HEK293 (cell line): ENCODE data around the gene HOXD1.

ENCODE experiments used
- CTCF ChIA-PET: fragments of 350-600 bp; formaldehyde crosslinking; extraction: SDS; loops from one replicate; lab custom pipeline; 2021; ENCODE audit warnings: antibody characterized with exemption; lab: Yijun Ruan, JAX
- POLR2A ChIA-PET: fragments of 300-600 bp; formaldehyde crosslinking; extraction: SDS; loops from one replicate; lab custom pipeline; 2020; ENCODE audit warnings: antibody characterized with exemption, inconsistent platforms; lab: Yijun Ruan, JAX
- H3K27ac ChIP-seq: fragments of 200-500 bp; sonication (Bioruptor generic); 2 replicates; pipeline ENCODE4 v1.5.1; 2014; ENCODE audit warnings: low read depth, low read length, control low read depth, inconsistent platforms; ENCODE audit errors: extremely low read depth
- H3K36me3 ChIP-seq, 2 experiments: fragments of 200-500 bp in 1 of 2; sonication (Bioruptor generic) in 1 of 2; 1 replicate in 1 of 2; 2 replicates in 1 of 2; pipeline ENCODE4 v1.5.1; 2014 to 2017; ENCODE audit warnings: inconsistent platforms in 2 of 2, low read length in 2 of 2; ENCODE audit not compliant: control insufficient read depth in 2 of 2, insufficient read depth in 1 of 2
- H3K4me1 ChIP-seq: fragments of 200-500 bp; sonication (Bioruptor generic); 2 replicates; pipeline ENCODE4 v1.5.1; 2014; ENCODE audit warnings: mild to moderate bottlenecking, low read length, inconsistent platforms; ENCODE audit not compliant: control insufficient read depth, insufficient read depth
- H3K4me3 ChIP-seq: 2 replicates; pipeline ENCODE4 v1.5.1; 2011; ENCODE audit warnings: low read depth, mild to moderate bottlenecking, control low read depth, low read length, moderate library complexity
- H3K9me3 ChIP-seq: fragments of 200-500 bp; sonication (Bioruptor generic); 2 replicates; pipeline ENCODE4 v1.5.1; 2014; ENCODE audit warnings: low read depth, low read length, inconsistent platforms; ENCODE audit not compliant: control insufficient read depth, insufficient read depth
- BCL11B ChIP-seq: fragments of 450-650 bp; formaldehyde crosslinking; IDR thresholded peaks from 2 replicates; pipeline ENCODE4 v1.5.1; 2016; ENCODE audit warnings: low read depth, missing biosample characterization, missing genetic modification characterization
- FEZF1 ChIP-seq: fragments of 450-650 bp; formaldehyde crosslinking; IDR thresholded peaks from 2 replicates; pipeline ENCODE4 v1.5.1; 2016; ENCODE audit warnings: missing biosample characterization, missing genetic modification characterization
- GFI1B ChIP-seq: fragments of 450-650 bp; formaldehyde crosslinking; IDR thresholded peaks from 2 replicates; pipeline ENCODE4 v1.5.1; 2016; ENCODE audit warnings: missing biosample characterization, missing genetic modification characterization
- GLI2 ChIP-seq: fragments of 450-650 bp; formaldehyde crosslinking; IDR thresholded peaks from 2 replicates; pipeline ENCODE4; 2017; ENCODE audit warnings: missing biosample characterization, missing genetic modification characterization, low read depth, borderline replicate concordance
- GLIS1 ChIP-seq: fragments of 450-650 bp; formaldehyde crosslinking; IDR thresholded peaks from 2 replicates; pipeline ENCODE4 v1.5.1; 2016; ENCODE audit warnings: missing biosample characterization, missing genetic modification characterization
- HOXD13 ChIP-seq: sonication (generic); formaldehyde crosslinking; IDR thresholded peaks from 2 replicates; pipeline ENCODE4 v1.8.0; 2022; ENCODE audit warnings: missing genetic modification reagents, borderline replicate concordance
- KLF10 ChIP-seq: fragments of 450-650 bp; IDR thresholded peaks from 2 replicates; pipeline ENCODE4 v1.5.1; 2018; ENCODE audit warnings: missing biosample characterization, mild to moderate bottlenecking, missing genetic modification characterization
- OSR2 ChIP-seq: fragments of 450-650 bp; formaldehyde crosslinking; IDR thresholded peaks from 2 replicates; pipeline ENCODE4 v1.5.1; 2016; ENCODE audit warnings: missing biosample characterization, missing genetic modification characterization
- SP2 ChIP-seq: fragments of 450-650 bp; formaldehyde crosslinking; IDR thresholded peaks from 2 replicates; pipeline ENCODE4 v1.5.1; 2016; ENCODE audit warnings: missing biosample characterization, missing genetic modification characterization
- SP7 ChIP-seq: fragments of 450-650 bp; formaldehyde crosslinking; IDR thresholded peaks from 2 replicates; pipeline ENCODE4 v1.5.1; 2016; ENCODE audit warnings: missing biosample characterization, missing genetic modification characterization
- TCF7L2 ChIP-seq: IDR thresholded peaks from 2 replicates; pipeline ENCODE4 v1.6.1; 2011; ENCODE audit warnings: low read depth, mild to moderate bottlenecking, inconsistent platforms, low read length, moderate library complexity, borderline replicate concordance
- WT1 ChIP-seq: fragments of 450-650 bp; formaldehyde crosslinking; IDR thresholded peaks from 2 replicates; pipeline ENCODE4 v1.5.1; 2016; ENCODE audit warnings: missing biosample characterization, missing genetic modification characterization
- ZEB2 ChIP-seq: fragments of 450-650 bp; formaldehyde crosslinking; IDR thresholded peaks from 2 replicates; pipeline ENCODE4 v1.5.1; 2016; ENCODE audit warnings: missing biosample characterization, missing genetic modification characterization
- ZFP3 ChIP-seq: fragments of 450-650 bp; formaldehyde crosslinking; IDR thresholded peaks from 2 replicates; pipeline ENCODE4 v1.5.1; 2016; ENCODE audit warnings: low read depth, missing biosample characterization, missing genetic modification characterization
- ZIC2 ChIP-seq: fragments of 450-650 bp; formaldehyde crosslinking; IDR thresholded peaks from 2 replicates; pipeline ENCODE4 v1.5.1; 2016; ENCODE audit warnings: missing biosample characterization, missing genetic modification characterization
- ZNF155 ChIP-seq: fragments of 450-650 bp; formaldehyde crosslinking; IDR thresholded peaks from 2 replicates; pipeline ENCODE4 v1.5.1; 2016; ENCODE audit warnings: missing biosample characterization, missing genetic modification characterization
- ZNF341 ChIP-seq: fragments of 450-650 bp; formaldehyde crosslinking; IDR thresholded peaks from 2 replicates; pipeline ENCODE4; 2016; ENCODE audit warnings: low read depth, missing biosample characterization, missing genetic modification characterization
- ZNF423 ChIP-seq: fragments of 450-650 bp; formaldehyde crosslinking; IDR thresholded peaks from 2 replicates; pipeline ENCODE4 v1.5.1; 2016; ENCODE audit warnings: missing biosample characterization, missing genetic modification characterization
- ZNF596 ChIP-seq: fragments of 450-650 bp; IDR thresholded peaks from 2 replicates; pipeline ENCODE4 v1.5.0; 2018; ENCODE audit warnings: missing biosample characterization, mild to moderate bottlenecking, missing genetic modification characterization, moderate library complexity
- ZNF660 ChIP-seq: fragments of 450-650 bp; IDR thresholded peaks from 2 replicates; pipeline ENCODE4 v1.5.1; 2018; ENCODE audit warnings: missing biosample characterization, mild to moderate bottlenecking, missing genetic modification characterization
- ZNF837 ChIP-seq: fragments of 450-650 bp; formaldehyde crosslinking; IDR thresholded peaks from 2 replicates; pipeline ENCODE4 v1.5.1; 2016; ENCODE audit warnings: missing biosample characterization, missing genetic modification characterization
- ZNF843 ChIP-seq: fragments of 450-650 bp; formaldehyde crosslinking; IDR thresholded peaks from 2 replicates; pipeline ENCODE4 v1.5.1; 2016; ENCODE audit warnings: missing biosample characterization, missing genetic modification characterization
- ZSCAN30 ChIP-seq: fragments of 450-650 bp; IDR thresholded peaks from 2 replicates; pipeline ENCODE4 v1.5.1; 2018; ENCODE audit warnings: missing biosample characterization, mild to moderate bottlenecking, missing genetic modification characterization, moderate library complexity
- TF ChIP-seq, protein P1 (sequence below): fragments of 450-650 bp; formaldehyde crosslinking; IDR thresholded peaks from 2 replicates; pipeline ENCODE4 v1.5.1; 2017; ENCODE audit warnings: missing biosample characterization, missing genetic modification characterization
- TF ChIP-seq, protein P2 (sequence below): IDR thresholded peaks from 2 replicates; pipeline ENCODE4 v1.6.1; 2011; ENCODE audit warnings: mild to moderate bottlenecking, low read depth, low read length, borderline replicate concordance
- TF ChIP-seq, protein P3 (sequence below): fragments of 450-650 bp; formaldehyde crosslinking; IDR thresholded peaks from 2 replicates; pipeline ENCODE4 v1.5.1; 2016; ENCODE audit warnings: missing biosample characterization, missing genetic modification characterization
- TF ChIP-seq, protein P4 (sequence below): fragments of 450-650 bp; formaldehyde crosslinking; IDR thresholded peaks from 2 replicates; pipeline ENCODE4 v1.5.1; 2017; ENCODE audit warnings: missing biosample characterization, missing genetic modification characterization
- TF ChIP-seq, protein P5 (sequence below): fragments of 450-650 bp; formaldehyde crosslinking; IDR thresholded peaks from 2 replicates; pipeline ENCODE4 v1.5.1; 2016; ENCODE audit warnings: missing biosample characterization, missing genetic modification characterization
- TF ChIP-seq, protein P6 (sequence below): fragments of 450-650 bp; formaldehyde crosslinking; IDR thresholded peaks from 2 replicates; pipeline ENCODE4 v1.5.1; 2016; ENCODE audit warnings: missing biosample characterization, missing genetic modification characterization

HOXD1 gene

DNA sequence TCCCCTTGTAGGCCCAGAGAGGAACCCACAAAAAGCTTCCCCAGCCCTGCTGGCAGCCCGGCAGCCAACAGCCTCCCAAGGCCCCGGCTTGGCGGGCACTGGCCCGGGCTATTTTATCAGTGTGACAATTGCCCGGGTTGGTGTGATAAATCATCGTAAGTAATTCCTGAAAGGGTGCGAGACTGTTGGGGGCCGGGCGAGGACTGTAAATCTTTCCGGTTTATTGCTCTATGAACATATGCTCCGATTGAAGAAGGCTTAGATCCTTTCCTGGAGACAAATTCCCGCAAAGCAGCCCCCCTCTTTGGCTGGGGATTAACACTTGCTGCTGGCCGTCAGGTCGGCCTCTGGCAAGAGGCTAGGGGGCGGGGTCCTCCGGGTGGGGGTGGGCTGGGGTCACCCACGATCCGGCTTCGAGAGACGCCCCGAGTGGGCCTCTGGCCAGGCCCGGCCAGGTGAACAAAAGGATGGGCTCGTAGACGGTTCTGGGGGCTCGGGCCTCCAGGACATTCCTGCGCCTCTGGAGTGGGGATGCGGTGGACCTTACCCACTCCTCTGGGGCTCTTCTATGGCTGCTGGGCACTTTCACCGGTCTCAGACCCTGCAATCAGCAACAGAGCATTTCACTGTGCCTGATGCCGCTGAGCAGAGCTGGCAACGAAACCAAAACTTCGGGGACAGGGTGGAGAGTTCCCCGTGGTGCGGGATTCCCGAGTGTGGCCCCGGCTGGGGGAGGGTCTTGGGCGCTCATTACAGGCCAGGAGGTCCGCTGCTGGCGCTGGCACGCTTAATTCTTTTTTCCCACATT, 29.4 kb upstream of the HOXD1 start:
- ChIA-PET CTCF (no interaction called here), POLR2A (no interaction called here)
- Histone ChIP-seq H3K4me1 (peaks cover 5% of the 10 kb centered on the region; the same call in 1 of the 2 replicates), H3K4me3 (no peak overlapping the region), H3K9me3 (no peaks in the 10 kb centered on the region), H3K36me3 (peaks cover 0 to 19% of the 10 kb centered on the region in 2 experiments; a peak in 2 of 3 replicates), H3K27ac (peak overlapping the region; percentile 98)
- TF ChIP-seq SP7 (peak; percentile 78), FEZF1 (tag by site-specific recombination) (peak; percentile 86), ZNF596 (tag by site-specific recombination) (0 out of 2 replicates have a peak, but pooled peaks have one; percentile 21), ZIC2 (peak; percentile 70), GFI1B (peak; percentile 47; the same call in 1 of the 2 replicates), GLIS1 (peak; percentile 94), ZEB2 (0 out of 2 replicates have a peak, but pooled peaks have one; percentile 14), ZNF843 (tag by site-specific recombination) (peak; percentile 91), OSR2 (peak; percentile 37; the same call in 1 of the 2 replicates), ZNF423 (tag by site-specific recombination) (peak; percentile 37; the same call in 1 of the 2 replicates), GLI2 (0 out of 2 replicates have a peak, but pooled peaks have one; percentile 45), ZNF341 (peak; percentile 23; the same call in 1 of the 2 replicates), ZNF660 (tag by site-specific recombination) (0 out of 2 replicates have a peak, but pooled peaks have one; percentile 26), ZNF837 (no peak), KLF10 (tag by site-specific recombination) (peak; percentile 73; the same call in 1 of the 2 replicates), ZFP3 (tag by site-specific recombination) (no peak), ZSCAN30 (peak; percentile 44; the same call in 1 of the 2 replicates), BCL11B (no peak), TCF7L2 (peak; percentile 68; the same call in 1 of the 2 replicates), HOXD13 (CRISPR knock-in tag) (no peak), WT1 (tag by site-specific recombination) (no peak), SP2 (peak; percentile 26; the same call in 1 of the 2 replicates), ZNF155 (tag by site-specific recombination) (no peak)
- TF ChIP-seq, protein P1, sequence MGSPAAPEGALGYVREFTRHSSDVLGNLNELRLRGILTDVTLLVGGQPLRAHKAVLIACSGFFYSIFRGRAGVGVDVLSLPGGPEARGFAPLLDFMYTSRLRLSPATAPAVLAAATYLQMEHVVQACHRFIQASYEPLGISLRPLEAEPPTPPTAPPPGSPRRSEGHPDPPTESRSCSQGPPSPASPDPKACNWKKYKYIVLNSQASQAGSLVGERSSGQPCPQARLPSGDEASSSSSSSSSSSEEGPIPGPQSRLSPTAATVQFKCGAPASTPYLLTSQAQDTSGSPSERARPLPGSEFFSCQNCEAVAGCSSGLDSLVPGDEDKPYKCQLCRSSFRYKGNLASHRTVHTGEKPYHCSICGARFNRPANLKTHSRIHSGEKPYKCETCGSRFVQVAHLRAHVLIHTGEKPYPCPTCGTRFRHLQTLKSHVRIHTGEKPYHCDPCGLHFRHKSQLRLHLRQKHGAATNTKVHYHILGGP (tag by site-specific recombination): peak; percentile 90
- TF ChIP-seq, protein P2, sequence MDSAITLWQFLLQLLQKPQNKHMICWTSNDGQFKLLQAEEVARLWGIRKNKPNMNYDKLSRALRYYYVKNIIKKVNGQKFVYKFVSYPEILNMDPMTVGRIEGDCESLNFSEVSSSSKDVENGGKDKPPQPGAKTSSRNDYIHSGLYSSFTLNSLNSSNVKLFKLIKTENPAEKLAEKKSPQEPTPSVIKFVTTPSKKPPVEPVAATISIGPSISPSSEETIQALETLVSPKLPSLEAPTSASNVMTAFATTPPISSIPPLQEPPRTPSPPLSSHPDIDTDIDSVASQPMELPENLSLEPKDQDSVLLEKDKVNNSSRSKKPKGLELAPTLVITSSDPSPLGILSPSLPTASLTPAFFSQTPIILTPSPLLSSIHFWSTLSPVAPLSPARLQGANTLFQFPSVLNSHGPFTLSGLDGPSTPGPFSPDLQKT: no peak
- TF ChIP-seq, protein P3, sequence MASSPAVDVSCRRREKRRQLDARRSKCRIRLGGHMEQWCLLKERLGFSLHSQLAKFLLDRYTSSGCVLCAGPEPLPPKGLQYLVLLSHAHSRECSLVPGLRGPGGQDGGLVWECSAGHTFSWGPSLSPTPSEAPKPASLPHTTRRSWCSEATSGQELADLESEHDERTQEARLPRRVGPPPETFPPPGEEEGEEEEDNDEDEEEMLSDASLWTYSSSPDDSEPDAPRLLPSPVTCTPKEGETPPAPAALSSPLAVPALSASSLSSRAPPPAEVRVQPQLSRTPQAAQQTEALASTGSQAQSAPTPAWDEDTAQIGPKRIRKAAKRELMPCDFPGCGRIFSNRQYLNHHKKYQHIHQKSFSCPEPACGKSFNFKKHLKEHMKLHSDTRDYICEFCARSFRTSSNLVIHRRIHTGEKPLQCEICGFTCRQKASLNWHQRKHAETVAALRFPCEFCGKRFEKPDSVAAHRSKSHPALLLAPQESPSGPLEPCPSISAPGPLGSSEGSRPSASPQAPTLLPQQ: no peak
- TF ChIP-seq, protein P4, sequence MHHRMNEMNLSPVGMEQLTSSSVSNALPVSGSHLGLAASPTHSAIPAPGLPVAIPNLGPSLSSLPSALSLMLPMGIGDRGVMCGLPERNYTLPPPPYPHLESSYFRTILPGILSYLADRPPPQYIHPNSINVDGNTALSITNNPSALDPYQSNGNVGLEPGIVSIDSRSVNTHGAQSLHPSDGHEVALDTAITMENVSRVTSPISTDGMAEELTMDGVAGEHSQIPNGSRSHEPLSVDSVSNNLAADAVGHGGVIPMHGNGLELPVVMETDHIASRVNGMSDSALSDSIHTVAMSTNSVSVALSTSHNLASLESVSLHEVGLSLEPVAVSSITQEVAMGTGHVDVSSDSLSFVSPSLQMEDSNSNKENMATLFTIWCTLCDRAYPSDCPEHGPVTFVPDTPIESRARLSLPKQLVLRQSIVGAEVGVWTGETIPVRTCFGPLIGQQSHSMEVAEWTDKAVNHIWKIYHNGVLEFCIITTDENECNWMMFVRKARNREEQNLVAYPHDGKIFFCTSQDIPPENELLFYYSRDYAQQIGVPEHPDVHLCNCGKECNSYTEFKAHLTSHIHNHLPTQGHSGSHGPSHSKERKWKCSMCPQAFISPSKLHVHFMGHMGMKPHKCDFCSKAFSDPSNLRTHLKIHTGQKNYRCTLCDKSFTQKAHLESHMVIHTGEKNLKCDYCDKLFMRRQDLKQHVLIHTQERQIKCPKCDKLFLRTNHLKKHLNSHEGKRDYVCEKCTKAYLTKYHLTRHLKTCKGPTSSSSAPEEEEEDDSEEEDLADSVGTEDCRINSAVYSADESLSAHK (tag by site-specific recombination): peak; percentile 61
- TF ChIP-seq, protein P5, sequence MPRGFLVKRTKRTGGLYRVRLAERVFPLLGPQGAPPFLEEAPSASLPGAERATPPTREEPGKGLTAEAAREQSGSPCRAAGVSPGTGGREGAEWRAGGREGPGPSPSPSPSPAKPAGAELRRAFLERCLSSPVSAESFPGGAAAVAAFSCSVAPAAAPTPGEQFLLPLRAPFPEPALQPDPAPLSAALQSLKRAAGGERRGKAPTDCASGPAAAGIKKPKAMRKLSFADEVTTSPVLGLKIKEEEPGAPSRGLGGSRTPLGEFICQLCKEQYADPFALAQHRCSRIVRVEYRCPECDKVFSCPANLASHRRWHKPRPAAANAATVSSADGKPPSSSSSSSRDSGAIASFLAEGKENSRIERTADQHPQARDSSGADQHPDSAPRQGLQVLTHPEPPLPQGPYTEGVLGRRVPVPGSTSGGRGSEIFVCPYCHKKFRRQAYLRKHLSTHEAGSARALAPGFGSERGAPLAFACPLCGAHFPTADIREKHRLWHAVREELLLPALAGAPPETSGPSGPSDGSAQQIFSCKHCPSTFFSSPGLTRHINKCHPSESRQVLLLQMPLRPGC (tag by site-specific recombination): peak; percentile 21; the same call in 1 of the 2 replicates
- TF ChIP-seq, protein P6, sequence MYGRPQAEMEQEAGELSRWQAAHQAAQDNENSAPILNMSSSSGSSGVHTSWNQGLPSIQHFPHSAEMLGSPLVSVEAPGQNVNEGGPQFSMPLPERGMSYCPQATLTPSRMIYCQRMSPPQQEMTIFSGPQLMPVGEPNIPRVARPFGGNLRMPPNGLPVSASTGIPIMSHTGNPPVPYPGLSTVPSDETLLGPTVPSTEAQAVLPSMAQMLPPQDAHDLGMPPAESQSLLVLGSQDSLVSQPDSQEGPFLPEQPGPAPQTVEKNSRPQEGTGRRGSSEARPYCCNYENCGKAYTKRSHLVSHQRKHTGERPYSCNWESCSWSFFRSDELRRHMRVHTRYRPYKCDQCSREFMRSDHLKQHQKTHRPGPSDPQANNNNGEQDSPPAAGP (tag by site-specific recombination): peak; percentile 18; the same call in 1 of the 2 replicates
